K562 (cell line): ENCODE results near the gene PLEKHG4B. TPM values are rescaled to one million over a fixed set of nuclear protein-coding genes. Genes with fewer than 3 reads are reported as not detected.
"Not testable (repeated sequence)": the region's sequence is repeated elsewhere in the genome, so short reads cannot be mapped to it uniquely, and the experiment has no call there.

Experiments used
- ATAC-seq: fragments of 200-7000 bp; cut with Tn5 transposase; 3 replicates; pipeline ENCODE4 v1.9.1; 2020; ENCODE audit warnings: moderate library complexity
- BruUV-seq: library from RNA; stranded (reverse); fragments of 400-500 nt; replicated peaks from 2 replicates; lab custom pipeline; 2021; lab: Mats Ljungman, UMichigan
- CTCF ChIA-PET: fragments of 300-600 bp; formaldehyde crosslinking; extraction: SDS; loops from one replicate; lab custom pipeline; 2021; ENCODE audit warnings: low intra/inter-chr PET ratio; lab: Yijun Ruan, JAX
- POLR2A ChIA-PET: fragments of 300-600, 350-650 bp; sonication (Branson Sonifier 250); formaldehyde crosslinking; extraction: SDS; loops from one replicate; lab custom pipeline; 2021; ENCODE audit warnings: antibody characterized with exemption, inconsistent platforms; lab: Yijun Ruan, JAX
- DNase-seq, 4 experiments: peaks; one replicate each; pipeline versions ENCODE4 v3.0.0 to v3.0.0-alpha.2; 2011 to 2018; ENCODE audit warnings: low spot score in 3 of 4, mixed read lengths in 3 of 4; ENCODE audit errors: extremely low read depth in 1 of 4
- FAIRE-seq: peaks from 2 replicates; lab custom pipeline; 2011; peaks lifted over from hg19 to GRCh38; lab: Jason Lieb, UNC
- H2AFZ ChIP-seq: 2 replicates; pipeline ENCODE4 v1.6.0; 2011; ENCODE audit warnings: low read depth, low read length, control low read depth, inconsistent platforms
- H3K27ac ChIP-seq: fragments of 200-600 bp; 3 replicates; pipeline ENCODE4 v1.8.0; 2011; ENCODE audit warnings: low read depth, mild to moderate bottlenecking, control low read depth, inconsistent platforms, low read length, moderate library complexity, mixed read lengths; ENCODE audit errors: extremely low read depth
- H3K27me3 ChIP-seq, 2 experiments: fragments of 300-600 bp in 1 of 2; 2 replicates in 1 of 2; 3 replicates in 1 of 2; pipeline versions ENCODE4 v1.6.0 to v1.8.0; 2011; ENCODE audit warnings: inconsistent platforms in 2 of 2, low read length in 2 of 2, mild to moderate bottlenecking in 1 of 2, mixed read lengths in 1 of 2, moderate library complexity in 1 of 2; ENCODE audit not compliant: control insufficient read depth in 2 of 2, insufficient read depth in 2 of 2
- H3K36me3 ChIP-seq: fragments of 300-600 bp; 3 replicates; pipeline ENCODE4 v1.8.0; 2011; ENCODE audit warnings: mild to moderate bottlenecking, low read length, inconsistent platforms; ENCODE audit not compliant: control insufficient read depth, insufficient read depth
- H3K4me1 ChIP-seq, 2 experiments: fragments of 200-600 bp in 1 of 2; replicated peaks in 1 of 2; 2 replicates in 1 of 2; 3 replicates in 1 of 2; pipeline versions ENCODE4 v1.5.1 to v1.8.0; 2011; ENCODE audit warnings: inconsistent platforms in 2 of 2, low read length in 2 of 2, mild to moderate bottlenecking in 1 of 2, mixed read lengths in 1 of 2, moderate library complexity in 1 of 2; ENCODE audit not compliant: control insufficient read depth in 2 of 2, insufficient read depth in 2 of 2
- H3K4me2 ChIP-seq: 2 replicates; pipeline ENCODE4 v1.6.1; 2011; ENCODE audit warnings: low read length, control low read depth, inconsistent platforms, mixed read lengths; ENCODE audit not compliant: insufficient read depth
- H3K4me3 ChIP-seq: fragments of 200-600 bp; sonication (generic), shearing (Covaris generic); 2 replicates; pipeline ENCODE4 v1.5.1; 2016; ENCODE audit warnings: control low read depth, inconsistent platforms
- H3K79me2 ChIP-seq: fragments of 200-600 bp; 3 replicates; pipeline ENCODE4 v1.8.0; 2011; ENCODE audit warnings: low read length, inconsistent platforms; ENCODE audit not compliant: control insufficient read depth, insufficient read depth
- H3K9ac ChIP-seq, 2 experiments: 2 replicates each; pipeline versions ENCODE4 v1.6.0 to v1.6.1; 2011; ENCODE audit warnings: low read depth in 2 of 2, low read length in 2 of 2, control low read depth in 1 of 2, inconsistent platforms in 1 of 2, mild to moderate bottlenecking in 1 of 2, mixed read lengths in 1 of 2; ENCODE audit not compliant: insufficient read depth in 1 of 2
- H3K9me1 ChIP-seq: one replicate; pipeline ENCODE4 v1.6.0; 2011; ENCODE audit warnings: inconsistent platforms, mild to moderate bottlenecking, low read length, moderate library complexity; ENCODE audit not compliant: control insufficient read depth, insufficient read depth
- H3K9me3 ChIP-seq: replicated peaks from 2 replicates; pipeline ENCODE4 v1.5.1; 2011; ENCODE audit warnings: low read depth, low read length, inconsistent platforms; ENCODE audit not compliant: control insufficient read depth, insufficient read depth
- H4K20me1 ChIP-seq: replicated peaks from 2 replicates; pipeline ENCODE4 v1.6.1; 2011; ENCODE audit warnings: low read length, inconsistent platforms, mixed read lengths; ENCODE audit not compliant: control insufficient read depth, insufficient read depth
- MLLT1 ChIP-seq, 2 experiments: fragments of 450-650 bp; IDR thresholded peaks; 2 replicates each; pipeline ENCODE4 v1.6.1; 2016
- TBP ChIP-seq: optimal IDR thresholded peaks from 2 replicates; pipeline ENCODE3; 2011; ENCODE audit warnings: low read depth, low read length, improper control_type of control experiment
- WGBS: fragments of 100-300 bp; shearing (Covaris generic); methylation state at CpG from one replicate; pipeline ENCODE4 v1.1.6; 2016; ENCODE audit warnings: low coverage, mixed read lengths; ENCODE audit not compliant: insufficient coverage; ENCODE audit errors: missing lambda C conversion rate; 5-methylcytosine and 5-hydroxymethylcytosine counted together
- in situ Hi-C: fragments of 300-500 bp; cut with MboI; formaldehyde crosslinking; loops from 4 replicates; pipeline ENCODE4 v1.15.0; 2018; ENCODE audit warnings: inconsistent platforms, mixed read lengths
- intact Hi-C: fragments of 100-400 bp; cut with micrococcal nuclease; formaldehyde crosslinking; loops from 2 replicates; pipeline ENCODE4 v1.14.2; 2022
- polyA plus RNA-seq, 8 experiments: library from polyadenylated mRNA; depleted of rRNA in 4 of 8; stranded (reverse) in 5 of 8; unstranded in 3 of 8; fragments of >200 nt; fragmentation: Nextera tagmentation in 2 of 8; fragmentation: Illumina TruSeq in 1 of 8; extraction: Ambion mirVana in 2 of 8; extraction: Trizol in 1 of 8; gene quantifications; 2 replicates each; pipeline versions ENCODE4 v1.2.1 to v1.2.3, GENCODE V29; 2011 to 2014; ENCODE audit warnings: inconsistent platforms in 1 of 8, missing spikeins in 1 of 8
- total RNA-seq, 7 experiments: library from RNA; depleted of rRNA in 6 of 7; stranded (reverse); fragments of >200 nt in 6 of 7; fragmentation: Illumina TruSeq in 2 of 7; extraction: Trizol in 2 of 7; gene quantifications; 2 replicates each; pipeline versions ENCODE4 v1.2.1 to v1.2.3, GENCODE V29; 2011 to 2021; ENCODE audit warnings: low replicate concordance in 1 of 7

PLEKHG4B gene
- total and polyA plus RNA-seq, 9 of the 15 experiments (the other 6 are each of a cell fraction or from before 2014, with no cell fraction given): 0.02 TPM; not detected in 8

- no peak for TF ChIP-seq MLLT1 (IDR thresholded peaks at IDR 0.05)
- TF ChIP-seq TBP: no peak
These were observed 10.6 kb downstream of the PLEKHG4B start (continued) for GRCh38 chr5:102411-103043.

GRCh38 chr5:104106-104505 is 12.1 kb downstream of the PLEKHG4B start:
- H3K9ac ChIP-seq, H3K9me3 ChIP-seq, DNase-seq, H3K9me1 ChIP-seq, H3K4me2 ChIP-seq, ATAC-seq, CTCF ChIA-PET, H3K4me1 ChIP-seq, intact Hi-C loops, H3K36me3 ChIP-seq, BruUV-seq, in situ Hi-C loops, H3K79me2 ChIP-seq, H3K4me3 ChIP-seq, H2AFZ ChIP-seq, FAIRE-seq, H3K27ac ChIP-seq: not testable (repeated sequence)
- Histone ChIP-seq H3K27me3 (peaks cover 35 to 58% of the 10 kb centered on the region in 2 experiments; a peak in 4 of 5 replicates), H4K20me1 (peaks cover 12% of the 10 kb centered on the region)
- 0% methylated on average over 8 of the region's 9 CpGs for WGBS
- POLR2A ChIA-PET: interaction anchor here (0.6 to 0.7 kb wide), 2 partner anchors 116 to 456 kb away, joined by 3 read pairs; no protein-coding TSS in a partner anchor
